ENCODE measurements around the gene HIPK4. TPM values are rescaled to one million over a fixed set of nuclear protein-coding genes. Genes with fewer than 3 reads are reported as not detected.

The HIPK4 gene
- total RNA-seq, 1 donor from 2014 or later: not detected

GRCh38 chr19:40387155-40387554 is 2.8 kb downstream of the HIPK4 start:
- no peaks in the 10 kb centered on the region for H3K27me3 ChIP-seq (ENCODE audit: insufficient read depth, low read length)
- H3K36me3 Mint-ChIP-seq (ENCODE audit: low read depth, unreplicated experiment): peaks cover 4% of the 10 kb centered on the region
- H3K4me3 ChIP-seq (ENCODE audit: insufficient read depth, low read depth, low read length): no peak overlapping the region
- H3K4me3 Mint-ChIP-seq (ENCODE audit: unreplicated experiment): no peak overlapping the region
- no peak for FAIRE-seq
- H3K79me2 ChIP-seq (ENCODE audit: insufficient read depth, low read length): no peaks in the 10 kb centered on the region
- H3K4me1 ChIP-seq (ENCODE audit: insufficient read depth, low read length): no peaks in the 10 kb centered on the region
- H4K20me1 ChIP-seq (ENCODE audit: insufficient read depth, low read length): no peaks in the 10 kb centered on the region
- TF ChIP-seq, protein P1, sequence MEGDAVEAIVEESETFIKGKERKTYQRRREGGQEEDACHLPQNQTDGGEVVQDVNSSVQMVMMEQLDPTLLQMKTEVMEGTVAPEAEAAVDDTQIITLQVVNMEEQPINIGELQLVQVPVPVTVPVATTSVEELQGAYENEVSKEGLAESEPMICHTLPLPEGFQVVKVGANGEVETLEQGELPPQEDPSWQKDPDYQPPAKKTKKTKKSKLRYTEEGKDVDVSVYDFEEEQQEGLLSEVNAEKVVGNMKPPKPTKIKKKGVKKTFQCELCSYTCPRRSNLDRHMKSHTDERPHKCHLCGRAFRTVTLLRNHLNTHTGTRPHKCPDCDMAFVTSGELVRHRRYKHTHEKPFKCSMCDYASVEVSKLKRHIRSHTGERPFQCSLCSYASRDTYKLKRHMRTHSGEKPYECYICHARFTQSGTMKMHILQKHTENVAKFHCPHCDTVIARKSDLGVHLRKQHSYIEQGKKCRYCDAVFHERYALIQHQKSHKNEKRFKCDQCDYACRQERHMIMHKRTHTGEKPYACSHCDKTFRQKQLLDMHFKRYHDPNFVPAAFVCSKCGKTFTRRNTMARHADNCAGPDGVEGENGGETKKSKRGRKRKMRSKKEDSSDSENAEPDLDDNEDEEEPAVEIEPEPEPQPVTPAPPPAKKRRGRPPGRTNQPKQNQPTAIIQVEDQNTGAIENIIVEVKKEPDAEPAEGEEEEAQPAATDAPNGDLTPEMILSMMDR (IDR thresholded peaks at IDR 0.05; ENCODE audit: insufficient read depth, low read depth, low read length): no peak
- no peak for TF ChIP-seq EZH2 (IDR thresholded peaks at IDR 0.05; ENCODE audit: insufficient read depth, low read length)
- H3K9ac ChIP-seq (ENCODE audit: low read length): no peak overlapping the region
- no peak overlapping the region for H2AFZ ChIP-seq (ENCODE audit: low read depth, low read length)
- no peak overlapping the region for H3K27ac Mint-ChIP-seq (ENCODE audit: unreplicated experiment)
- no peaks in the 10 kb centered on the region for H3K4me1 Mint-ChIP-seq (ENCODE audit: low read depth, unreplicated experiment)
- no peak for DNase-seq (ENCODE audit: low read depth)
- H3K27ac ChIP-seq (ENCODE audit: low read depth, low read length): no peak overlapping the region
- no peak overlapping the region for H3K4me2 ChIP-seq (ENCODE audit: low read length)
- H3K36me3 ChIP-seq (ENCODE audit: insufficient read depth, low read length): no peaks in the 10 kb centered on the region
- H3K9me3 Mint-ChIP-seq (ENCODE audit: unreplicated experiment): no peaks in the 10 kb centered on the region
- peaks cover 16% of the 10 kb centered on the region for H3K27me3 Mint-ChIP-seq (ENCODE audit: low read depth, unreplicated experiment)
- no peaks in the 10 kb centered on the region for H3K9me3 ChIP-seq (ENCODE audit: insufficient read depth, low read depth, low read length)

DNA sequence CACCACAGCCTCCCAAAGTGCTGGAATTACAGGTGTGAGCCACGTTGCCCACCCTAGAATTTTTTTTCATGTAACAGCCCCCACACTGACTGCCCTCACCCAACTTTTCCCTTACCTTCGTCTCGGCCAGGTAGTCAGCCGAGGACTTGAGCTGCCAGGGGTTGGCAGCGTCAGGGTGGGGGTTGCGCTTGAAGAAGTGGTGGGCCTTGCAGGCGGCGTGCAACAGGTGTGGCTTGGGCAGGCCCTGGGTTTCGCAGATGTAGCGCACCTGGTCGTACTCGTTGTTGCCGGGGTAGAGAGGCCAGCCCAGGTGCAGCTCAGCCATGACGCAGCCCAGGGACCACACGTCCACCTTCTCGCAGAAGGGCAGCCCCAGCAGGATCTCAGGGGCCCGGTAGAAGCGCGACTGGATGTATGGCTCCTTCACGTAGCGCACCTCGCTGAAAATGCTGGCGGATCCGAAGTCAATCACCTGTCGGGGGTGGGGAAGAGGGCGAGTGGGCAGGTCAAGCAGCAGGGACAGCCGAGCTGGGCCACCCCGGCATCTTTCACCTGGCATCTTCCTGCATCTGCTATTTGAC is 6.2 kb downstream of the HIPK4 start:
- H3K36me3 Mint-ChIP-seq (ENCODE audit: low read depth, unreplicated experiment): peaks cover 12% of the 10 kb centered on the region
- no peak overlapping the region for H3K27ac Mint-ChIP-seq (ENCODE audit: unreplicated experiment)
- H3K4me1 Mint-ChIP-seq (ENCODE audit: low read depth, unreplicated experiment): no peaks in the 10 kb centered on the region
- H3K4me1 ChIP-seq (ENCODE audit: insufficient read depth, low read length): no peaks in the 10 kb centered on the region
- DNase-seq (ENCODE audit: low read depth): no peak
- no peaks in the 10 kb centered on the region for H4K20me1 ChIP-seq (ENCODE audit: insufficient read depth, low read length)
- H3K9ac ChIP-seq (ENCODE audit: low read length): no peak overlapping the region
- no peak overlapping the region for H3K27ac ChIP-seq (ENCODE audit: low read depth, low read length)
- H3K4me2 ChIP-seq (ENCODE audit: low read length): no peak overlapping the region
- H3K27me3 Mint-ChIP-seq (ENCODE audit: low read depth, unreplicated experiment): peaks cover 13% of the 10 kb centered on the region
- no peaks in the 10 kb centered on the region for H3K9me3 Mint-ChIP-seq (ENCODE audit: unreplicated experiment)
- H2AFZ ChIP-seq (ENCODE audit: low read depth, low read length): no peak overlapping the region
- H3K4me3 Mint-ChIP-seq (ENCODE audit: unreplicated experiment): no peak overlapping the region
- no peaks in the 10 kb centered on the region for H3K79me2 ChIP-seq (ENCODE audit: insufficient read depth, low read length)
- H3K27me3 ChIP-seq (ENCODE audit: insufficient read depth, low read length): no peaks in the 10 kb centered on the region
- no peaks in the 10 kb centered on the region for H3K9me3 ChIP-seq (ENCODE audit: insufficient read depth, low read depth, low read length)
- H3K36me3 ChIP-seq (ENCODE audit: insufficient read depth, low read length): no peaks in the 10 kb centered on the region
- FAIRE-seq: no peak
- H3K4me3 ChIP-seq (ENCODE audit: insufficient read depth, low read depth, low read length): no peak overlapping the region
- TF ChIP-seq, protein P1 (IDR thresholded peaks at IDR 0.05; ENCODE audit: insufficient read depth, low read depth, low read length): no peak
- no peak for TF ChIP-seq EZH2 (IDR thresholded peaks at IDR 0.05; ENCODE audit: insufficient read depth, low read length)

DNA sequence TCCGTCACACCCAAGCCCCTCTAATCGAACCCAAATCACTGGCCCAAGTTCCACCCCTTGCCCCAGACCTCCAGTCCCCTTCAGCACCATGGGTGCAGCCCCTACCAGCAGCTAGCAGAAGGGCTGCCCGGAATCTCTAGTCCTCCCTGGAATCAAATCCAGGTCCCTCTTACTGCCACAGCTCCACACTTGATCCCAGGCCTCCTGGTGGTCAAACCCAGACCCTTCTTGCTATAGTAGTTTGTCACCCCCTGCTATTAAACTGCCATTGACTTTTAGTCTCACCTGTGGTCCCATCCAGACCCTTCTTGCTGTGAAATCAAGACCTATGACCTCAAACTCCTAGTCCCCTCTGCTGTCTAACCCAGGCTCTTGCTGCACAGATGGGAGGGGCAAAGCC is 8.7 kb downstream of the HIPK4 start:
- H3K36me3 ChIP-seq (ENCODE audit: insufficient read depth, low read length): no peaks in the 10 kb centered on the region
- TF ChIP-seq EZH2 (IDR thresholded peaks at IDR 0.05; ENCODE audit: insufficient read depth, low read length): no peak
- TF ChIP-seq, protein P1 (IDR thresholded peaks at IDR 0.05; ENCODE audit: insufficient read depth, low read depth, low read length): no peak
- H3K27ac Mint-ChIP-seq (ENCODE audit: unreplicated experiment): no peak overlapping the region

More for the DNA sequence above, 8.7 kb downstream of the HIPK4 start:
- no peak overlapping the region for H3K27ac ChIP-seq (ENCODE audit: low read depth, low read length)
- Mint-ChIP-seq H3K9me3 (ENCODE audit: unreplicated experiment) (no peaks in the 10 kb centered on the region), H3K4me1 (ENCODE audit: low read depth, unreplicated experiment) (no peaks in the 10 kb centered on the region), H3K27me3 (ENCODE audit: low read depth, unreplicated experiment) (peaks cover 5% of the 10 kb centered on the region), H3K4me3 (ENCODE audit: unreplicated experiment) (no peak overlapping the region), H3K36me3 (ENCODE audit: low read depth, unreplicated experiment) (peaks cover 15% of the 10 kb centered on the region)
- no peak overlapping the region for H3K9ac ChIP-seq (ENCODE audit: low read length)
- no peaks in the 10 kb centered on the region for H3K9me3 ChIP-seq (ENCODE audit: insufficient read depth, low read depth, low read length)
- no peaks in the 10 kb centered on the region for H4K20me1 ChIP-seq (ENCODE audit: insufficient read depth, low read length)
- no peak overlapping the region for H3K4me2 ChIP-seq (ENCODE audit: low read length)
- no peak for DNase-seq (ENCODE audit: low read depth)
- no peak for FAIRE-seq
- no peaks in the 10 kb centered on the region for H3K4me1 ChIP-seq (ENCODE audit: insufficient read depth, low read length)
- no peak overlapping the region for H3K4me3 ChIP-seq (ENCODE audit: insufficient read depth, low read depth, low read length)
- no peaks in the 10 kb centered on the region for H3K79me2 ChIP-seq (ENCODE audit: insufficient read depth, low read length)
- no peak overlapping the region for H2AFZ ChIP-seq (ENCODE audit: low read depth, low read length)
- H3K27me3 ChIP-seq (ENCODE audit: insufficient read depth, low read length): no peaks in the 10 kb centered on the region
